OCI-LY3 (cell line): ENCODE data around the gene OVCA2.

Experiments used
- H2AFZ ChIP-seq: fragments of 200-600, 300-600 bp; shearing (Covaris generic); 2 replicates; pipeline ENCODE4 v1.6.0; 2014; ENCODE audit warnings: antibody characterized with exemption, low read depth, low read length
- H3K27ac ChIP-seq: fragments of 200-600, 300-600 bp; sonication (generic); 2 replicates; pipeline ENCODE4 v1.5.1; 2014; ENCODE audit warnings: mild to moderate bottlenecking, low read length, moderate library complexity, mixed read lengths
- H3K27me3 ChIP-seq: fragments of 200-600, 300-600 bp; sonication (generic); 2 replicates; pipeline ENCODE4 v1.6.1; 2014; ENCODE audit warnings: low read depth, low read length, mixed read lengths
- H3K36me3 ChIP-seq: fragments of 200-600, 300-600 bp; sonication (generic); replicated peaks from 2 replicates; pipeline ENCODE3; 2014; ENCODE audit warnings: low read depth, low read length, mixed read lengths
- H3K4me1 ChIP-seq: fragments of 300-600, 200-600 bp; sonication (generic); 2 replicates; pipeline ENCODE4 v1.6.1; 2014; ENCODE audit warnings: low read length, mixed read lengths
- H3K4me2 ChIP-seq: fragments of 200-600, 300-600 bp; sonication (generic); 2 replicates; pipeline ENCODE4 v1.6.1; 2014; ENCODE audit warnings: low read length, mixed read lengths
- H3K4me3 ChIP-seq: fragments of 300-600, 200-600 bp; sonication (generic); 2 replicates; pipeline ENCODE4 v1.5.1; 2014; ENCODE audit warnings: antibody characterized with exemption, mild to moderate bottlenecking, low read length, moderate library complexity
- H3K79me2 ChIP-seq: fragments of 300-600, 200-600 bp; shearing (Covaris generic); 2 replicates; pipeline ENCODE4 v1.6.1; 2014; ENCODE audit warnings: mild to moderate bottlenecking, low read length, mixed read lengths
- H3K9ac ChIP-seq: fragments of 300-600, 200-600 bp; shearing (Covaris generic); 2 replicates; pipeline ENCODE4 v1.6.0; 2014; ENCODE audit warnings: mild to moderate bottlenecking, low read length, moderate library complexity
- H3K9me3 ChIP-seq: fragments of 200-600, 300-600 bp; shearing (Covaris generic); 2 replicates; pipeline ENCODE4 v1.6.1; 2014; ENCODE audit warnings: low read length, mixed read lengths; ENCODE audit not compliant: insufficient read depth
- H4K20me1 ChIP-seq: fragments of 200-600, 300-600 bp; sonication (generic); 2 replicates; pipeline ENCODE4 v1.6.1; 2016; ENCODE audit warnings: low read length, mixed read lengths; ENCODE audit not compliant: insufficient read depth
- CTCF ChIP-seq: fragments of 200-600, 300-600 bp; sonication (generic); IDR thresholded peaks from 2 replicates; pipeline ENCODE4 v1.5.1; 2014; ENCODE audit warnings: antibody characterized with exemption, low read length, low read depth
- EZH2phosphoT487 ChIP-seq: fragments of 200-600 bp; shearing (Covaris generic); IDR thresholded peaks from 2 replicates; pipeline ENCODE4 v1.6.1; 2018; ENCODE audit warnings: antibody characterized with exemption, mixed run types, low read depth

Gene OVCA2

DNA sequence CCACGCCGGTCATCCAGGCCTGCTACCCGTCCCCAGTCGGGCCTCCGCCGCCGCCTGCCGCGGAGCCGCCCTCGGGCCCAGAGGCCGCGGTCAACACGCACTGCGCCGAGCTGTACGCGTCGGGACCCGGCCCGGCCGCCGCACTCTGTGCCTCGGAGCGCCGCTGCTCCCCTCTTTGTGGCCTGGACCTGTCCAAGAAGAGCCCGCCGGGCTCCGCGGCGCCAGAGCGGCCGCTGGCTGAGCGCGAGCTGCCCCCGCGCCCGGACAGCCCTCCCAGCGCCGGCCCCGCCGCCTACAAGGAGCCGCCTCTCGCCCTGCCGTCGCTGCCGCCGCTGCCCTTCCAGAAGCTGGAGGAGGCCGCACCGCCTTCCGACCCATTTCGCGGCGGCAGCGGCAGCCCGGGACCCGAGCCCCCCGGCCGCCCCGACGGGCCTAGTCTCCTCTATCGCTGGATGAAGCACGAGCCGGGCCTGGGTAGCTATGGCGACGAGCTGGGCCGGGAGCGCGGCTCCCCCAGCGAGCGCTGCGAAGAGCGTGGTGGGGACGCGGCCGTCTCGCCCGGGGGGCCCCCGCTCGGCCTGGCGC, 15.4 kb downstream of the OVCA2 start:
- Histone ChIP-seq H3K4me3 (no peak overlapping the region), H2AFZ (no peak overlapping the region), H3K79me2 (no peaks in the 10 kb centered on the region), H3K36me3 (no peaks in the 10 kb centered on the region), H3K4me1 (peaks cover 9% of the 10 kb centered on the region; the same call in 1 of the 2 replicates), H4K20me1 (no peaks in the 10 kb centered on the region), H3K4me2 (no peak overlapping the region), H3K9ac (no peak overlapping the region), H3K27me3 (no peaks in the 10 kb centered on the region), H3K27ac (no peak overlapping the region), H3K9me3 (no peaks in the 10 kb centered on the region)
- TF ChIP-seq EZH2phosphoT487 (no peak), CTCF (no peak)

- peaks cover 9% of the 10 kb centered on the region; the same call in 1 of the 2 replicates for H3K4me1 ChIP-seq
- no peak overlapping the region for H3K27ac ChIP-seq
- H3K4me3 ChIP-seq: no peak overlapping the region
- no peaks in the 10 kb centered on the region for H3K36me3 ChIP-seq
- no peak overlapping the region for H2AFZ ChIP-seq
- TF ChIP-seq CTCF (no peak), EZH2phosphoT487 (no peak)
- no peaks in the 10 kb centered on the region for H4K20me1 ChIP-seq
- no peaks in the 10 kb centered on the region for H3K9me3 ChIP-seq
- H3K79me2 ChIP-seq: no peaks in the 10 kb centered on the region
- H3K27me3 ChIP-seq: no peaks in the 10 kb centered on the region
- H3K4me2 ChIP-seq: no peak overlapping the region
- no peak overlapping the region for H3K9ac ChIP-seq
These were observed 16.2 kb downstream of the OVCA2 start for GRCh38 chr17:2057760-2058585.

DNA sequence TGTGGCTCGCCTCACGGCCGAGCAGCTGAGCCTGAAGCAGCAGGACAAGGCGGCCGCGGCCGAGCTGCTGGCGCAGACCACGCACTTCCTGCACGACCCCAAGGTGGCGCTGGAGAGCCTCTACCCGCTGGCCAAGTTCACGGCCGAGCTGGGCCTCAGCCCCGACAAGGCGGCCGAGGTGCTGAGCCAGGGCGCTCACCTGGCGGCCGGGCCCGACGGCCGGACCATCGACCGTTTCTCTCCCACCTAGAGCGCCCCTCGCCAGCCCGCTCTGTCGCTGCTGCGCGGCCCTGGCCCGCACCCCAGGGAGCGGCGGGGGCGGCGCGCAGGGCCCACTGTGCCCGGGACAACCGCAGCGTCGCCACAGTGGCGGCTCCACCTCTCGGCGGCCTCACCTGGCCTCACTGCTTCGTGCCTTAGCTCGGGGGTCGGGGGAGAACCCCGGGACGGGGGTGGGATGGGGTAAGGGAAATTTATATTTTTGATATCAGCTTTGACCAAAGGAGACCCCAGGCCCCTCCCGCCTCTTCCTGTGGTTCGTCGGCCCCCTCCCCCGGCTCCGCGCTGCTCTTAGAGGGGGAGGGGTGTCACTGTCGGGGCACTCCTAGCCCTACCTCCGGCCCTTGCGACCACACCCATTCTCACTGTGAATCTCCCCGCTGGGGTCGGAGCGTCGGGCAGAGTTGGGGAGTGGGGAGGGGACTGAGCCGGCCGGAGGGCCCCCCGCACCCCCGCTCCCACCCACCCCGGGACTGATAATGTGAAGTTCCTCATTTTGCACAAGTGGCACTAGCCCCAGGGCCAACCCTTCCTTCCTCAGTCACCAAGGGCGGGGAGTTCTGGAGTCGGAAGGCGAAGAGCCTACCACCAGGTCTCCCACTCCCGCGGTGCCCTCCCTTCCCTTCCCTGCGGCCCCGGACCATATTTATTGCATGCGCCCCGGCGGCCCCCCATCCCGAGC, 17.0 kb downstream of the OVCA2 start:
- Histone ChIP-seq H3K4me2 (no peak overlapping the region), H3K4me3 (no peak overlapping the region), H2AFZ (no peak overlapping the region), H3K79me2 (no peaks in the 10 kb centered on the region), H3K36me3 (no peaks in the 10 kb centered on the region), H4K20me1 (peaks cover 2% of the 10 kb centered on the region; the same call in 1 of the 2 replicates), H3K27ac (no peak overlapping the region), H3K9ac (no peak overlapping the region), H3K9me3 (no peaks in the 10 kb centered on the region), H3K27me3 (no peaks in the 10 kb centered on the region), H3K4me1 (peaks cover 7% of the 10 kb centered on the region; the same call in 1 of the 2 replicates)
- TF ChIP-seq EZH2phosphoT487: no peak
- TF ChIP-seq CTCF: peak; percentile 25
